ENCODE data around the gene HOXC6.

HOXC6 gene

DNA sequence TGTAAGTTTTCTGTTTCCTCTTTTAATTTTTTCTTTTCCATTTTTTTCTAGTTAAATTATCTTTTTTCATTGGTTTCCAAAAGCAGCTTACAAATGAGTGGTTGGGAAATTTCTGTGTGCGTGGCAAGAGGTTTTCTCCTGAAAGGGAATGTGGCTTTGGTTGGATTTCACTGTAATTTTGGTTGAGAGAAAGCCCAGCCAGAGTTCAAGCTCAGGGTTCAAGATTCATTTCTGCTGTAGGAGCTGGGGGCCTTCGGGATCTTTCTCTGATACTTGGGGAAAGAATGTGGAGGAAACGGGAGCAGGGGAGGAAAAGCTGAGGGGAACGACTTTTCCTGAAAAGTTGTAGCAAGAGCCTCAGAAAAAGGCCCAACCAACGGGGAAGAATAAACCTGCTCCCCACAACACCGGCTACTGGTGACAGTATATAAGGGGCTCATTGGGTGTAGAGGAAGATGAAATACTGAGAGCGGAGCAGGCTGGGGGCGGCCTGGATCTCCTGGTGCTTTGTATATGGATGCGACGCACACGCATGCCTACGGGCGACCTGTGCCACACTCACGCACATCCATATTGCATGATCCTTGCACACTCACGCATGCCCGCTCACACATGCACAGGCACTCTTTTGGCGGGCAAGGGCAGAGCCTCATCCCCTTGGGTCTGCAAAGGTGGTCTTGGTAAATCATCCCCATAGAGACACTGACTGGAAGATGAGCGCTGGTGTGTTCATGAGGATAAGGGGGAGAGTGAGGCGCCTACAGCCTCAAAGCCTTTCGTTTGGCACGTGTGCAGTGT is 41.4 kb upstream of the HOXC6 start:
- Mint-ChIP-seq H3K4me3 (no peak overlapping the region), H3K27ac (no peak overlapping the region), H3K36me3 (ENCODE audit: low read depth) (no peaks in the 10 kb centered on the region), H3K27me3 (ENCODE audit: low read depth) (peaks cover 95% of the 10 kb centered on the region), H3K9me3 (no peaks in the 10 kb centered on the region), H3K4me1 (ENCODE audit: low read depth) (peaks cover 26% of the 10 kb centered on the region)

DNA sequence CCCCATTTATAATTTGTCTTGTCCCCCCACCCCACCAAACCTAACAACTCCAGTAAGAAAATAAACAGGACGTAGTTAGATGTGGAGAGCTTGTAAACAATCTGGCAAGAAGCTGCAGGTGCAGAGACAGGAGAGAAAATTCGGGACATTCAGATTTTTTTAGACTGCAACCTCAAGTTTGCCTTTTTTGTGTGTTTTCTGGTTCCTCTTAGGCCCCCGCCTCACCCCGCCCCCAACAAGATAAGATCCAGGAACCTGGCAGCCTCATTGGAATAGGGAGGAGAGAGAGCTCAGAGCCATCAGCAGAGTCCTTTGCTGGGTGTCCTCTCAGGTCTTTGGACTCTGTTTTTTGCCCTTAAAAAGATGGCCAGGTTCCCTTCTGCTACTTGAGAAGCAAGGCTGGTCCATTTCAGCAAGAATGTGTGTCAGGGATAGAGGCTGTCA is 40.4 kb upstream of the HOXC6 start:
- no peak overlapping the region for H3K27ac Mint-ChIP-seq
- H3K4me3 Mint-ChIP-seq, result no peak overlapping the region
- no peaks in the 10 kb centered on the region for H3K9me3 Mint-ChIP-seq
- peaks cover 26% of the 10 kb centered on the region for H3K4me1 Mint-ChIP-seq (ENCODE audit: low read depth)
- peaks cover 97% of the 10 kb centered on the region for H3K27me3 Mint-ChIP-seq (ENCODE audit: low read depth)
- no peaks in the 10 kb centered on the region for H3K36me3 Mint-ChIP-seq (ENCODE audit: low read depth)

DNA sequence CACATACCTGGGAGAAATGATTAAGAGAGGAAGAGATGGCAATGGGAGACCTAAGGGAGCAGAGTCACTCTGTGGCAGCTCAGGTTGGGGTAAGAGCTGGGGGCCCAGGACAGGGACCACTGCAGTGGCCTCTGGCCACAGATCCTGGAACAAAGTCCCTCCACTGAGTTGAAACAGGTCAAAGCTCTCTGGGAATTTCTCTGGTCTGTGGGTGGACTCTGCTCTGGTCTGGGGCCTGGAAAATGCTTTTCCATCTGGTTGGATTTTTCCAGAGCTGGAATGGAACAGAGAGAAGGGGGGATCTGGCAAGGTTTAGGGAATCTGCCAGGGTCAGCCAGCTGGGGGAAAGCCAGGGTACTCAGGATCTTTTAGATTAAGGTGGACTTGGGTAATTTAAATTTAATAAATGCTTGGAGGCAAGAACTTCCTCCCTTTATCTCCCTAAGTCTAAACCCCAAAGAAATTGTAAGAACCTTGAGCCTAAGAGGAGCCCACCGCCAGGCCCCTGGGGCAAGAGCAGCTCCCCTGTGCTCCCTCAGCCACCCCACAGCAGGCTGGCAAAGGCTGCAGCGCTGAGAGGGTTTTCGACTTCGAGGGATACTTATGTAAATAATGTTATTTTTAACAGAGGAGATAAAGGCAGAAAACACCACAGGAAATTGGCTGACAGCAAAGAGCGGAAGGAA is 39.6 kb upstream of the HOXC6 start:
- H3K9me3 Mint-ChIP-seq, result no peaks in the 10 kb centered on the region
- H3K27ac Mint-ChIP-seq, result peak overlapping the region; percentile 9
- no peak overlapping the region for H3K4me3 Mint-ChIP-seq
- H3K27me3 Mint-ChIP-seq (ENCODE audit: low read depth), result peaks cover 97% of the 10 kb centered on the region
- H3K36me3 Mint-ChIP-seq (ENCODE audit: low read depth), result no peaks in the 10 kb centered on the region
- peaks cover 26% of the 10 kb centered on the region for H3K4me1 Mint-ChIP-seq (ENCODE audit: low read depth)

DNA sequence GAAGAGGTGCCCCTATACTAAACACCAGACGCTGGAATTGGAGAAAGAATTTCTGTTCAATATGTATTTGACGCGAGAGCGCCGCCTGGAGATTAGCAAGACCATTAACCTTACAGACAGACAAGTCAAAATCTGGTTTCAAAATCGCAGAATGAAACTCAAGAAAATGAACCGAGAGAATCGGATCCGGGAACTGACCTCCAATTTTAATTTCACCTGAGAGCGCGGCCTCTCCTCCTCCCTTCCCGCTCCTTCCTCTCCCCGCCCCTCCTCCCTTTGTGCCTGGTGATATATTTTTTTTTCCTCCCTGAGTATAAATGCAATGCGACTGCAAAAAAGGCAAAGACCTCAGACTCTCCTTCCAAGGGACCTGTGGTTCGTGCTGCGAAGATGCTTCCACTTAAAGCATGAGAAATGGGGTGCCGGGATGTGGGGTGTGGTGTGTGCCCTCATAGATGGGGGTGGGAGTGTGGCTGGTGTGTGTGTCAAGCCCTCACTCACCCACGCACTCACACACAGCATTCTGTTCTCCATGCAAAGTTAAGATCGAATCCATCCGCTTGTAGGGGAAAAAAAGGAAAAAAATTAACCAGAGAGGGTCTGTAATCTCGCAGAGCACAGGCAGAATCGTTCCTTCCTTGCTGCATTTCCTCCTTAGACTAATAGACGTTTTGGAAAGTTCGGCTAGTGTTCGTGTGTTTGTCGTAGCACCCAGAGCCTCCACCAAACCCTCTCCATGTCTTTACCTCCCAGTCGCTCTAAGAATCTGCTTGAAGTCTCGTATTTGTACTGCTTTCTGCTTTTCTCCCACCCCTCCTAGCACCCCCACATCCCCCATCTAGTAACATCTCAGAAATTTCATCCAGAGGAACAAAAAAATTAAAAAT is 38.8 kb upstream of the HOXC6 start:
- Mint-ChIP-seq H3K27ac (peak overlapping the region; percentile 46), H3K36me3 (ENCODE audit: low read depth) (peaks cover 4% of the 10 kb centered on the region), H3K4me3 (no peak overlapping the region), H3K4me1 (ENCODE audit: low read depth) (peaks cover 28% of the 10 kb centered on the region), H3K9me3 (no peaks in the 10 kb centered on the region), H3K27me3 (ENCODE audit: low read depth) (peaks cover 98% of the 10 kb centered on the region)

DNA sequence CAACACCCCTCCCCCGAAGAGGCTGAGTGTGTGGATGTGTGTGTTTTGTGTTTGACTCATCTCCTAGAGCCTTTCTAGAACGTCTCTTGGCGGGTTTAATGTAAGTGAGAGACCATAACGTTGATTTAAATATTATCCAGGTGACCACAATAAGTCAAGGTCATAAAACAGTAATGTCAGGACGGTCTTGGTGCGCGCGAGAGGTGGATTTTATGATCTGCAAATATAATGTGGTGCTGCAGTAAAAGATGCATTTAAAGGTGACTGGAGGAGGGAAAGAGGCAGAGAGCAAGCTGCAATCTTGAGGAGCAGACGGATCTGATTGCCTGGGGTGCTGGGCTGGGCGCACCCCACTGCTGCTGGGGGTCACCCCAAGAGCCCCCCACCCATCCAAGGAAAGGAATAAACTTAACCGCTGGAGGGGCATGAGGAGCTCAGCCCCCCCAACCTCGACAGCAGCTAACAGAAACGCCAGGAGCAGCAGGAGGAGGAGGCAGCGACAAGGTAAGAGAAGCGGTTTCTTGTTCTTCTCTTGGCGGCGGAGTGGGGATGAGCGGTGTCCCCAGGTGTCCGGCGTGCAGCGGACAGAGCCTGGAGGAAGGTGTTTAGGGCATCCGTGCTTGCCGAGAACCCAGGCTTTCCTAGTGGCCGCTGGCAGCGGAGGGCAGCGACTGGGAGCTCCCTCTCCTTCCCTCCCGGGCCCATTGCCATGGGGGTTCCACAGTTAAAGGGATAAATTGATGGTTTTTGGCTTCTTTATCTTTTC is 37.7 kb upstream of the HOXC6 start:
- H3K27ac Mint-ChIP-seq, result no peak overlapping the region
- H3K4me1 Mint-ChIP-seq (ENCODE audit: low read depth), result peaks cover 30% of the 10 kb centered on the region
- H3K27me3 Mint-ChIP-seq (ENCODE audit: low read depth), result peaks cover 98% of the 10 kb centered on the region
- no peaks in the 10 kb centered on the region for H3K9me3 Mint-ChIP-seq
- H3K4me3 Mint-ChIP-seq, result no peak overlapping the region
- H3K36me3 Mint-ChIP-seq (ENCODE audit: low read depth), result peaks cover 5% of the 10 kb centered on the region

DNA sequence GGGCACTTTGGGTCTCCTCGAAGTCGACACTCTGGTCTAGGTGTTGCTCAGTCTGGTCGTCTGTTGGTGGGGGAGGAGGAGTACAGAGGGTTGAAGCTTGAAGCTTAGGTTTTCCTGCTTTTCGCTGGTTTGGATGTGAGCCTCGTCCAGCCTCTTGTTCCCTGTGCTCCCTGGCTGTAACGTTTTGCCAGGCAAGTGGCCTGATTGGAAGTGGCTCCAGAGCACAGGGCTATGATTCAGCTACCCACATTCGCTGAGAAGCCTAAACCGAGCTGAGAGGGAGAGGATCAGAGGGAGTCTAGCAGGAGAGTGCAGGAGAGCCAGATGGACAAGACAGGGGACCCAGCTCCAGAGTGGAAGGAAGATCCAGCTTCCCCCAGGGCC is 37.2 kb upstream of the HOXC6 start:
- H3K4me1 Mint-ChIP-seq (ENCODE audit: low read depth), result peaks cover 31% of the 10 kb centered on the region
- H3K27ac Mint-ChIP-seq, result no peak overlapping the region

DNA sequence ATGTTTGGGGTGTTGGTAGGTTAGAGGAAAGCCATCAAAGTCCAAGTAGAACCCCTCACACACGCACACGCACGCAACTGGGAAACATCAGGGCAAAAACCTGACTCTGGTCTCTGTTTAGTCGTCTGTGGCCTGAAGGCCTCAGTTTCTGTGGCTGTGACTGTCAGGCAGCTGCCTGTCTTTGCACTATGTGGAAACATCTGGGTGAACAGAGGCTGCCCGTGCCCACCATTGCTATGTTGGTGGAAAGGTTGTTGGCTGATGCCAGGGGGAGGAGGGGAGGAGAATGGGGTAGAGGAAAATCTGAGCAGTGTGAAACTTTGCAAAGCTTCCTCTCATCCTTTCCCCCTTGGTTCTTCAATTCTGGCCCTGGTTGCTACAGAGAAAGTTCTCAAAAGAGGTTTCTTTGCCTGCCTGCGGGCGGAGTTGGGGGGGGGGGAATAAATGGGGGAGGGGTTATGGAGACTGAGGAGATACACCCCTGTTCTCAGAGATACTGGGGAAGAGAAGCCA is 35.8 kb upstream of the HOXC6 start:
- Mint-ChIP-seq H3K4me3 (no peak overlapping the region), H3K4me1 (ENCODE audit: low read depth) (peaks cover 29% of the 10 kb centered on the region), H3K36me3 (ENCODE audit: low read depth) (peaks cover 5% of the 10 kb centered on the region), H3K27me3 (ENCODE audit: low read depth) (peaks cover 99% of the 10 kb centered on the region), H3K9me3 (no peaks in the 10 kb centered on the region), H3K27ac (no peak overlapping the region)

More for the DNA sequence above, 37.2 kb upstream of the HOXC6 start:
- Mint-ChIP-seq H3K4me3 (no peak overlapping the region), H3K36me3 (ENCODE audit: low read depth) (peaks cover 5% of the 10 kb centered on the region), H3K9me3 (no peaks in the 10 kb centered on the region), H3K27me3 (ENCODE audit: low read depth) (peaks cover 100% of the 10 kb centered on the region)

DNA sequence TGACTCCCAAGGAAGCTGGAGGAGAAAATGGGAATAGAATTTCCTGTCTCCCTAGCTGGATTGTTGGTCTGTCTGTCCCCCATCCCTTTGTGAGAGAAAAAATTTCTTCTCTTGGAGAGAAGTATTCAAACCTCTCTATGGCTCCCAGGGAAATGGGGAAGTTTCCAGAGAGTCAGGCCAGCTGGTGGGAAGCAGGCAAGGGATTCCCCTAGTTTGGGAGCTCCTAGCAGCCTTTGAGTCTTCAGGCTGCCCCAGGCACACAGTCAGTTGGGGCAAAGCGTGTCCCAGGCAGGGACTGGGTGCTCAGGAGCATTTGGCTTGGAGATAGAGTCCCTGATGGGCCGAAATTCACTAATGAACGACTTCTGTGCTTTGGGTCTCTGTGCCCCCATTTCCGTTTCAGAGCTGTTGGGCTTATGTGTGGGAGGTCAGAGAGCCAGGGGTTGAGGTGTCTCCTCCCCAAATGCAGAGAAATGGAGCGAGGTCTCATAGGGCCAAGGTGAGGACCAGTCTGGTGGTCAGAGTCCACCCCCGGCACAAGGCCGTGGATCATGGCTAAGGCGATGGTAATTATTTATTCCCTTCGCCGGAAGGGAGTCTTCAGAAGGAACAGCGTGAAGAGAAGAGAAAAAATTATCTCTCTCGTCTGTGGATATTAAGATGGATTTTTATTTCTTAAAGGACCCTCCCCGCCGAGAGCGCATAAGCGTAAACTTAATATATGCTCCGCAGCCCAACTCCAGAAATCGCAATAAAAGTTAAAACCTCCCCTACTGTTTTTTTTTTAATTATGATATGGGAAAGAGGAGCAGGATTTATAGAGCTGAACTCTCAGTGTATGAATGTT is 34.9 kb upstream of the HOXC6 start:
- H3K4me1 Mint-ChIP-seq (ENCODE audit: low read depth), result peaks cover 29% of the 10 kb centered on the region
- peaks cover 5% of the 10 kb centered on the region for H3K36me3 Mint-ChIP-seq (ENCODE audit: low read depth)
- no peaks in the 10 kb centered on the region for H3K9me3 Mint-ChIP-seq
- H3K27ac Mint-ChIP-seq, result peak overlapping the region; percentile 75
- peaks cover 99% of the 10 kb centered on the region for H3K27me3 Mint-ChIP-seq (ENCODE audit: low read depth)
- no peak overlapping the region for H3K4me3 Mint-ChIP-seq

DNA sequence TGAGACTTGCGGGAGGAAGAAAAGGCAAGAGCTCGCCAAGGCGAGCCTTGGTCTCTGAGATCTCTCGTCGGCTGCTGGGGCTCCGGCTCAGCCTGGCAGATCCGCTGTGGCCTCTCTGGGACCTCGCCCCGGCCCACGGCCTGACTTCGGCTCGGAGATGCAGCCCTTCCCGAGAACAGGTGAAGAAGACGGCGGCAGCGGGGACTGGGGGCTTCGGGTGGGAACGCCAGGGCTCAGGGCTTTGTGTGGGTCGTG is 34.3 kb upstream of the HOXC6 start:
- Mint-ChIP-seq H3K4me1 (ENCODE audit: low read depth) (peaks cover 28% of the 10 kb centered on the region), H3K9me3 (no peaks in the 10 kb centered on the region), H3K27ac (peak overlapping the region; percentile 75), H3K36me3 (ENCODE audit: low read depth) (peaks cover 5% of the 10 kb centered on the region), H3K4me3 (no peak overlapping the region), H3K27me3 (ENCODE audit: low read depth) (peaks cover 99% of the 10 kb centered on the region)

DNA sequence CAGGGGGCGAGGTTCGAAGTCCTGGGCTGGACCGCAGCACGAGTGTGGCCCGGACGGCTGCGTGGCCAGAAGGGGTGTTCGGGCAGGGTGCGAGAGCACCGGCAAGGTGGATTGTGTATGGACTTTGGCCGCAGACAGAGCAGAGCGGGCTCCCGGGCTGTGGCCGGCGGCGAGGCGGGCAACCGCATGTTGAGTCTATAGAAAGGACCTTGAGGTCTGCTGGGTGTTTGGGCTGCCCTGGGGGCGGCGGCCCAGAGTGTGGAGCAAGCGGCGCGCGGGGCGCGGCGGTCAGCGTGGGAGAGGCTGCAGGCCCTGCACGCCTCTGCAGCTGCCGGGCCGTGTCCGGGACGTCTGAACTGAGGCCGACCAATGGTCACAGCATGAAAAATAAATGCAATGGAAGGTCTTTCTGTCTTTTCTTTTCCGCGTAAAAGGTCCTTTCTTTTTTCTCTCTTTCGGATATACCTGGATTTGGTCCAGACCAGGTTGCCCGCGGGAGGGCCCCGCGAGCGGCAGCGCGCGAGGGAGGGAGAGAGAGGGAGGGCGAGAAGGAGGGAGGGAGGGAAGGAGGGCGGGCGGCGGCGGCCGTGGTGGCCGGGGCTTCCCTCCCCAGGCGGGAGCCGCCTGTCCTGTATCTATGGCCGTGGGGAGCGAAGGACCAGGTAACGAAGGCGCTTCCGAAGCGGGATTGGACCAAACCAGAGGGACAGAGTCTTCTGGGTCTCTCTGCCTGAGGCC is 33.8 kb upstream of the HOXC6 start:
- peaks cover 99% of the 10 kb centered on the region for H3K27me3 Mint-ChIP-seq (ENCODE audit: low read depth)
- H3K27ac Mint-ChIP-seq, result peak overlapping the region; percentile 75
- H3K9me3 Mint-ChIP-seq, result no peaks in the 10 kb centered on the region
- peaks cover 5% of the 10 kb centered on the region for H3K36me3 Mint-ChIP-seq (ENCODE audit: low read depth)
- H3K4me1 Mint-ChIP-seq (ENCODE audit: low read depth), result peaks cover 23% of the 10 kb centered on the region
- no peak overlapping the region for H3K4me3 Mint-ChIP-seq

DNA sequence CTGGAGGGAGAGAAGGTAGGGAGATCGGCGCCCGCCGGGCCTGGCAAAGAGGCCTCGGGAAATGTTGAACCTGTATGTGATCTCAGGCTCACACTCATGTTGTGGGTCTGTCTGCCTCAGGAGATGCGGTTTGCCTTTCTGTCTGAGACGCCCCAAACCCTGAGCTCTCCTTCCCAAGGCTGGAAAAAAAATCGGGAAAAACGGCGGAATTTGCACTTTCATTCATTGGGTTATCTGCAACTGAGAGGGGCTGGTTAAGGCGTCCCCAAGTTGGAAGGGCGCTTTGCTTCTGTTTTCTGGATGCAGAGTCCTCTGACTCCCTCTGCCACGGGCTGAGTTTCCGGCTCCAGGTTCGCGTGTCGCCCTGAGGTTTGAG is 33.2 kb upstream of the HOXC6 start:
- H3K36me3 Mint-ChIP-seq (ENCODE audit: low read depth), result peaks cover 5% of the 10 kb centered on the region
- H3K27me3 Mint-ChIP-seq (ENCODE audit: low read depth), result peaks cover 99% of the 10 kb centered on the region
- peaks cover 19% of the 10 kb centered on the region for H3K4me1 Mint-ChIP-seq (ENCODE audit: low read depth)
- H3K4me3 Mint-ChIP-seq, result peak overlapping the region; percentile 76
- no peaks in the 10 kb centered on the region for H3K9me3 Mint-ChIP-seq
- no peak overlapping the region for H3K27ac Mint-ChIP-seq

DNA sequence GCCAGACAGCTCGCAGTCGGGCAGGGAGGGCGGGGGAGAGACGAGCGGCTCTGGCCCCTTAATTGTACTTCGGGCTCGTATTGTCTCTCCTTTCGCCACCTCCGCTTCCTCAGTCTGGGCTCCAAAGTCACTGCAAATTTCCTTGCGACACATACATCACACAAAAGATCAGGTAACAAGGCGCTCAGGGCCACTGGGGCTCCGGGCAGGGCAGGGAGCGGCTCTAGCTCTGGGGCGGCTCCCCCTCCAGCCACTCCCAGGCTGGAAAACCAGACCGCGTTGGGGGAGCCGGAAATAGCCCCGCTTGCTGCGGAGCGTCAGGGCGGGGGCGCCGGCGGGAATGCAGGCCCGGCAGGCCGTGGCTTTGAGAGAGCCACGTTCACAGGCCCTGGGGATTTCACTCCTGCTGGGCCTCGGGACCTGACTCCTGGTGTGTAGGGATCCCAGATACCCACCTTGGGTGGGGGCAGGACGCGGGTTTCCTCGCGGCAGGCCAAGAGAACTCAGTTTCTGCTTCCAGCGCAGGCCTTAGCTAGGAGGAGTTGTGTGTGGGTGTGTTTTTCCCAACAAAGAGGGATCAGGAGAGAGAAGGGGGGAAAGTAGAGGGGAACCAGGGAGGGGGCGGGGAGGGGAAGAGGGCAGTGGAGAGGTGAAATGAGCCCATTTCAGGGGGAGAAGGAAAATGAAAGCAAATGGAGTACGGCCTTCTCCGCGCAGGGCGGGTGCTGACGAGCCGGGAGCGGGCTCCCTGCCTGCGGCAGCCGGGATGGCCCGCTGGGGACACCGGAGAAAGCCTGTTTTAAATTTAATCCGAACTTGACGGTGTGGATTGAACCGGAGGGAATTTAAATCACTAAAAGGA is 32.6 kb upstream of the HOXC6 start:
- Mint-ChIP-seq H3K4me3 (peak overlapping the region; percentile 76), H3K27me3 (ENCODE audit: low read depth) (peaks cover 96% of the 10 kb centered on the region), H3K36me3 (ENCODE audit: low read depth) (peaks cover 5% of the 10 kb centered on the region), H3K9me3 (no peaks in the 10 kb centered on the region), H3K27ac (peak overlapping the region; percentile 59), H3K4me1 (ENCODE audit: low read depth) (peaks cover 15% of the 10 kb centered on the region)
